ENCODE measurements around the gene CAMTA1. TPM values are rescaled to one million over a fixed set of nuclear protein-coding genes. Genes with fewer than 3 reads are reported as not detected.

CAMTA1 gene
- total and polyA plus RNA-seq, 9 of the 15 experiments (the other 6 are each of a cell fraction or from before 2014, with no cell fraction given): 43.9 to 161 (median 65.9) TPM

DNA sequence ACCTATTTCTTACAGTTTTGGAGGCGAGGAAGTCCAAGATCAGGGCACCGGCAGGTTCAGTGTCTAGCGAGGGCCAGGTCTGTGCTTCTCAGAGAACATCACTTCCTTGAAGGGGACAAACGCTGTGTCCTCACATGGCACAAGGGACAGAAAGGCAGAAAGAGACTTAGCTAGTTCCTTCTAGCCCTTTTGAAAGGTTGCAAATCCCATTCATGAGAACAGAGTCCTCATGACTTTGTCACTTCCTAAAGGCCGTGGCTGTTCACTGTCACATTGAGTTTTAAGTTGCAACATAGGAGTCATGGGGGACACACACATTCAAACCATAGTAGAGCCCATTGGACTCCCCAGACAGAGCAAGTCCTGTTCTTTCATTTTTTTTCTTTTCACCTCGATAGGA lies 1026.2 kb downstream of the CAMTA1 start:
- ATAC-seq (no peak), DNase-seq (ENCODE audit: extremely low read depth in 1 of 4, low spot score in 3 of 4) (no peak), FAIRE-seq (no peak)
- CTCF ChIA-PET (ENCODE audit: low intra/inter-chr PET ratio): no interaction called here
- no peak overlapping the region for H3K4me2 ChIP-seq (ENCODE audit: insufficient read depth, low read length)
- H3K4me3 ChIP-seq: no peak overlapping the region
- TF ChIP-seq FUS (optimal IDR thresholded peaks at IDR 0.05; ENCODE audit: low read depth, low read length) (no peak), RB1 (IDR thresholded peaks at IDR 0.05; ENCODE audit: low read depth) (no peak)
- peaks cover 18% of the 10 kb centered on the region; the same call in 2 of the 3 replicates for H3K36me3 ChIP-seq (ENCODE audit: control insufficient read depth, insufficient read depth, low read length)
- H3K9me3 ChIP-seq (replicated peaks; ENCODE audit: control insufficient read depth, insufficient read depth, low read depth, low read length): peaks cover 4% of the 10 kb centered on the region; the same call in 1 of the 2 replicates
- POLR2A ChIA-PET: interaction anchor here (1.0 to 1.1 kb wide), 2 partner anchors 10 to 17 kb away, joined by 3 to 4 read pairs; no protein-coding TSS in a partner anchor
- intact Hi-C loops (cut with micrococcal nuclease): no loop called here
- 0 out of 5 replicates have a peak, but pooled peaks cover 0 to 2% of the 10 kb centered on the region in 2 experiments for H3K4me1 ChIP-seq (replicated peaks in 1 of 2; ENCODE audit: control insufficient read depth in 2 of 2, insufficient read depth in 2 of 2, low read length in 2 of 2)
- H3K9me1 ChIP-seq (ENCODE audit: control insufficient read depth, insufficient read depth, low read length): no peaks in the 10 kb centered on the region
- H3K27me3 ChIP-seq (ENCODE audit: control insufficient read depth in 2 of 2, insufficient read depth in 2 of 2, low read length in 2 of 2): no peaks in the 10 kb centered on the region
- H3K27ac ChIP-seq (ENCODE audit: extremely low read depth, low read depth, low read length): no peak overlapping the region
- WGBS (ENCODE audit: insufficient coverage, low coverage, missing lambda C conversion rate): 72% methylated on average over 6 of the region's 6 CpGs
- no peak overlapping the region for H2AFZ ChIP-seq (ENCODE audit: low read depth, low read length)
- H3K9ac ChIP-seq (ENCODE audit: insufficient read depth in 1 of 2, low read depth in 2 of 2, low read length in 2 of 2): no peak overlapping the region
- in situ Hi-C loops (cut with MboI): loop anchor here (5.0 kb wide), 1 partner anchor 91 kb away; no protein-coding TSS in a partner anchor
- H4K20me1 ChIP-seq (replicated peaks; ENCODE audit: control insufficient read depth, insufficient read depth, low read length): no peaks in the 10 kb centered on the region
- no TSS peak for BruUV-seq (replicated peaks)
- no peaks in the 10 kb centered on the region for H3K79me2 ChIP-seq (ENCODE audit: control insufficient read depth, insufficient read depth, low read length)

DNA sequence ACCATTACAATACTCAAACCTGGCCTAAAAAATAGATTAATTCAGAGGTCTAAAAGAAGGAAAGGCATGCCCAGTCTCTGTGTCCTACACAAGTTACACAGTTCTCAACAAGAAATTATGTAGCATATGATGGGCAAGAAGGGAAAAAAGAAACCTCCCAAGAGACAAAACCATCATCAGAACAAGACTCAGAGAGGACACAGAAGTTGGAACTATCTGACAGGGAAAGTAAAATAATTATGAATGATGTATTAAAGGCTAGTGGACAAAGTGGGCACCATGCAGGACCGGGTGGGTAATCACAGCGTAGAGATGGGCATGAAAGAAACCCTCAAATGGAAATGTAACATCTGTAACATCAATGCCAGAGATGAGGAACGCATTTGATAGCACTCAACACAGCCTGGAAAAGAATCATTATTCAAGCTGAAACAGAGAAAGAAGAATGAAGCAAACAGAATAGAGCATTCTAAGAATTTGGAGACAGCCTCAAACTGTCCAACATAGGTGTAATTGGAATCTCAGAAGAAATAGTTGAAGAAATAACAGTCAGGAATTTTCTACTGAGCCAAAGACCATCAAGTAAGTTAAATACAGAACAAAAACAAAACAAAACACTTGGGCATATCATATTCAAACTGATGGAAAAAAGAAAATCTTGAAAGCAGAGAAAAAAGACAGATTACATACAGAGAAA lies 1028.6 kb downstream of the CAMTA1 start:
- Histone ChIP-seq H3K4me3 (no peak overlapping the region), H4K20me1 (replicated peaks; ENCODE audit: control insufficient read depth, insufficient read depth, low read length) (no peaks in the 10 kb centered on the region), H3K79me2 (ENCODE audit: control insufficient read depth, insufficient read depth, low read length) (no peaks in the 10 kb centered on the region), H3K27ac (ENCODE audit: extremely low read depth, low read depth, low read length) (no peak overlapping the region), H2AFZ (ENCODE audit: low read depth, low read length) (no peak overlapping the region), H3K9me1 (ENCODE audit: control insufficient read depth, insufficient read depth, low read length) (no peaks in the 10 kb centered on the region), H3K4me1 (replicated peaks in 1 of 2; ENCODE audit: control insufficient read depth in 2 of 2, insufficient read depth in 2 of 2, low read length in 2 of 2) (peaks cover 0 to 2% of the 10 kb centered on the region in 2 experiments; a peak in 1 of 5 replicates), H3K9ac (ENCODE audit: insufficient read depth in 1 of 2, low read depth in 2 of 2, low read length in 2 of 2) (no peak overlapping the region), H3K27me3 (ENCODE audit: control insufficient read depth in 2 of 2, insufficient read depth in 2 of 2, low read length in 2 of 2) (no peaks in the 10 kb centered on the region), H3K36me3 (ENCODE audit: control insufficient read depth, insufficient read depth, low read length) (peaks cover 18% of the 10 kb centered on the region; the same call in 2 of the 3 replicates), H3K9me3 (replicated peaks; ENCODE audit: control insufficient read depth, insufficient read depth, low read depth, low read length) (peaks cover 4% of the 10 kb centered on the region; the same call in 1 of the 2 replicates), H3K4me2 (ENCODE audit: insufficient read depth, low read length) (no peak overlapping the region)
- FAIRE-seq (no peak), DNase-seq (ENCODE audit: extremely low read depth in 1 of 4, low spot score in 3 of 4) (no peak), ATAC-seq (no peak)
- TF ChIP-seq, protein P1, sequence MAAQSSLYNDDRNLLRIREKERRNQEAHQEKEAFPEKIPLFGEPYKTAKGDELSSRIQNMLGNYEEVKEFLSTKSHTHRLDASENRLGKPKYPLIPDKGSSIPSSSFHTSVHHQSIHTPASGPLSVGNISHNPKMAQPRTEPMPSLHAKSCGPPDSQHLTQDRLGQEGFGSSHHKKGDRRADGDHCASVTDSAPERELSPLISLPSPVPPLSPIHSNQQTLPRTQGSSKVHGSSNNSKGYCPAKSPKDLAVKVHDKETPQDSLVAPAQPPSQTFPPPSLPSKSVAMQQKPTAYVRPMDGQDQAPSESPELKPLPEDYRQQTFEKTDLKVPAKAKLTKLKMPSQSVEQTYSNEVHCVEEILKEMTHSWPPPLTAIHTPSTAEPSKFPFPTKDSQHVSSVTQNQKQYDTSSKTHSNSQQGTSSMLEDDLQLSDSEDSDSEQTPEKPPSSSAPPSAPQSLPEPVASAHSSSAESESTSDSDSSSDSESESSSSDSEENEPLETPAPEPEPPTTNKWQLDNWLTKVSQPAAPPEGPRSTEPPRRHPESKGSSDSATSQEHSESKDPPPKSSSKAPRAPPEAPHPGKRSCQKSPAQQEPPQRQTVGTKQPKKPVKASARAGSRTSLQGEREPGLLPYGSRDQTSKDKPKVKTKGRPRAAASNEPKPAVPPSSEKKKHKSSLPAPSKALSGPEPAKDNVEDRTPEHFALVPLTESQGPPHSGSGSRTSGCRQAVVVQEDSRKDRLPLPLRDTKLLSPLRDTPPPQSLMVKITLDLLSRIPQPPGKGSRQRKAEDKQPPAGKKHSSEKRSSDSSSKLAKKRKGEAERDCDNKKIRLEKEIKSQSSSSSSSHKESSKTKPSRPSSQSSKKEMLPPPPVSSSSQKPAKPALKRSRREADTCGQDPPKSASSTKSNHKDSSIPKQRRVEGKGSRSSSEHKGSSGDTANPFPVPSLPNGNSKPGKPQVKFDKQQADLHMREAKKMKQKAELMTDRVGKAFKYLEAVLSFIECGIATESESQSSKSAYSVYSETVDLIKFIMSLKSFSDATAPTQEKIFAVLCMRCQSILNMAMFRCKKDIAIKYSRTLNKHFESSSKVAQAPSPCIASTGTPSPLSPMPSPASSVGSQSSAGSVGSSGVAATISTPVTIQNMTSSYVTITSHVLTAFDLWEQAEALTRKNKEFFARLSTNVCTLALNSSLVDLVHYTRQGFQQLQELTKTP (IDR thresholded peaks at IDR 0.05; ENCODE audit: low read depth in 1 of 2, partially characterized antibody in 2 of 2): peak in 1 of 2 experiments; percentile 87
- no peak for TF ChIP-seq DPF2 (IDR thresholded peaks at IDR 0.05)
- CTCF ChIA-PET (ENCODE audit: low intra/inter-chr PET ratio): no interaction called here
- POLR2A ChIA-PET: no interaction called here
- intact Hi-C loops (cut with micrococcal nuclease): no loop called here
- BruUV-seq (replicated peaks): no TSS peak
- in situ Hi-C loops (cut with MboI): loop anchor here (5.0 kb wide), 1 partner anchor 88 kb away; no protein-coding TSS in a partner anchor
- WGBS (ENCODE audit: insufficient coverage, low coverage, missing lambda C conversion rate): 59% methylated on average over 3 of the region's 3 CpGs
